Measurements from ENCODE around the gene EXOC7.
A peak's percentile ranks its signal among the peaks of the same experiment; 100 is the strongest.

The EXOC7 gene, protein sequence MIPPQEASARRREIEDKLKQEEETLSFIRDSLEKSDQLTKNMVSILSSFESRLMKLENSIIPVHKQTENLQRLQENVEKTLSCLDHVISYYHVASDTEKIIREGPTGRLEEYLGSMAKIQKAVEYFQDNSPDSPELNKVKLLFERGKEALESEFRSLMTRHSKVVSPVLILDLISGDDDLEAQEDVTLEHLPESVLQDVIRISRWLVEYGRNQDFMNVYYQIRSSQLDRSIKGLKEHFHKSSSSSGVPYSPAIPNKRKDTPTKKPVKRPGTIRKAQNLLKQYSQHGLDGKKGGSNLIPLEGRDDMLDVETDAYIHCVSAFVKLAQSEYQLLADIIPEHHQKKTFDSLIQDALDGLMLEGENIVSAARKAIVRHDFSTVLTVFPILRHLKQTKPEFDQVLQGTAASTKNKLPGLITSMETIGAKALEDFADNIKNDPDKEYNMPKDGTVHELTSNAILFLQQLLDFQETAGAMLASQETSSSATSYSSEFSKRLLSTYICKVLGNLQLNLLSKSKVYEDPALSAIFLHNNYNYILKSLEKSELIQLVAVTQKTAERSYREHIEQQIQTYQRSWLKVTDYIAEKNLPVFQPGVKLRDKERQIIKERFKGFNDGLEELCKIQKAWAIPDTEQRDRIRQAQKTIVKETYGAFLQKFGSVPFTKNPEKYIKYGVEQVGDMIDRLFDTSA

DNA sequence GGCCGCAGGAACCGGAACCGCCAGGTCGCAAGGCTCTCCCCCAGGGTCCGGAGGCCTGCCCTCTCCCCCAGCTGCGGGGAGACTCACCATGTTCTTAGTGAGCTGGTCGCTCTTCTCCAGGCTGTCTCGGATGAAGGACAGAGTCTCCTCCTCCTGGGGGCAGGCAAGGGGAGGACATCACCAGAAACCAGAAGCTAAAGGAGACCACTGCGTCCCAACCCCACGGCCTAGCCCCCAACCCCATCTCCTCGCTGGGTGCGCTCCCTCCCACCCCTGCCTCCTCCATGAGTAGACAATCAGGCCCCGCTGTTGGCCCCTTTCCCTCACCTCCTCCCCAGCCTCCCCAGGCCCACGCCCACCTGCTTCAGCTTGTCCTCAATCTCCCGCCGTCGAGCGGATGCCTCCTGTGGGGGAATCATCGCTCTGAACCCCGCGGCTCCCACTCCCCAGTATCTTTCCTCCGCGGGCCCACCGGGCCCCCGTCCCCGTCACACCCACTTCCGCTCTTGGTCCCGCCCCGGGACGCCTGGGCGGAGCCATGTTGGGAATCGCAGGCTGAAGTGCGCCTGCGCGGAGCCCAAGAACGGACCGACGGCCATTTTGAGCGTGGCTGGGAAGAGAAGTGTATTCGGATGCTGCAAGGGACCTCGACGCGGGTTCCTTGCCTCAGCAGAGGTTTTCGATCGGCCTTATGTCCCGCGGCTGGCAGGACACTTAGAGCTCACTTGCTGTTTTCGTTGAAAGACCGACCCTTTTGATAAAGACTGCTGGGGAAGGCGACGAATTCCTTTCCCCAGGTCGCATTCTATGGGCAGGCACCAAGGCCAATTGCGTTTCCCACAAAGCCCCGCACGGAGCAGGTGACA lies at the start of gene EXOC7:
EXOC7 (minus strand) TSS at position 514 of the 866 bp plus-strand sequence; CDS start at position 419, 95 bp downstream.
- DNase-seq (ENCODE audit: low spot score) = peak; percentile 93

DNA sequence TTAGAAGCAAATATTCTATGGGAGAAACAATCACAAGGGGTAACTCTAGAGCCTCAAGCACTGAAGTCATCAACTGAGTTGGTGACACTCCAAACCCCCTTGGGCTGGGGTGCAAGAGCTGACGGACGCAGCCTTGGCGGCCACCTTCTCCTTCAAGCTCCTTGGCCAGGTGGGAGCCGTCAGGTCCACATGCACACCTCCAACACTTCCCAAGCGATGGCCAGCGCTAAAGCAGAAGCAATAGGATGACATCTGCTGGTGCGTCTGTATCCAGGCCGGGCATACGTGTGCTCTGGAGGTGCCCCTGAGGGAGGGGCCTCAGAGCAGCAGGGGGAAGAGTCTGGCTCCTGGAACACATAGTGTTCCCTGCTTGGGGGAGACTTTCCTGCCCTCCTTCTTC lies 49.6 kb upstream of the EXOC7 start:
- no peak for DNase-seq (ENCODE audit: low spot score)

DNA sequence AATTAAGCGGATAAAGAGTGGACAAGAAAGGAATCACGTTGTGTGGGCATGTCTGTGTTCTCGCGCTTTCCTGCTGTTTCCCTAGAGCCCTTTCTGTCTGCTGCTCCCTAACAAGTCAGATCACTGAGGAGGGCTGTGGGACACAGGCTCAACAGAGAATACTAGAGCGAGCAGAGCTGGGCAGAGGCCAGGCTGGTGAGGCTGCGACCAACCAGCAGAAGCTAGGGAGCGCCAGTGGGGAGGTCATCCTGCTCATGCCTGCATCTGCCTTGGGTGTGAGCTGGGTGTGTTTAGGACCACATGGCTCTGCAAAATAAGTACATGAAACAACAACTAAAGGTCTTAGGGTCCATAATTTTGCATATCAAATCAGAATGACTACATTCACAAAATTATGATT lies 49.0 kb upstream of the EXOC7 start:
- no peak for DNase-seq (ENCODE audit: low spot score)

DNA sequence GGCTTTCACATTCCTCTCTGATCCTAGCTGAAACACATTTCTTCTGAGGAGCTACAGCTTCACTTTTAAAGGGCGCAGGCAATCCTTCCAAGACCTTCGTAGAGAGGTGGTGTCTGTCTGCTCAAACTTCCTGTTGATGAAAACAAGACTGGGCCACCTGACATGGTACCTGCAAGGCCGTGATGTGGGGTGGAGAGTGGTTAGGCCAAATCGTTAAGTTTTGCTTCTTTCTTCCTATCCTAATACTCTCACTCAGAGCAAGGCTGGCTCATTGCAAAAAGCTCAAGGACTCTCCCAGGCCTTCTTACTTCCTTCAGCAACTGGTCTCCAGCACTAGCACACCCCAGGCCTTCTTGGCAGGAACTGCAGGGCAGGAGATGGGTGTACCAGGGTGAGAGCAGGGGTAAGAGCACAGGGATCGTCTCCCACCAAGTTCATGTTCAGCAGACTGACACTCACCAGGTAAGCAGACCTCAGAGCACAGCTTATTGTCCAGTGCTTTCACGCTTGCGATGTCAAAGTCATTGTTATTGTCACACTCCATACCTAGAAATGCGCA lies 48.4 kb upstream of the EXOC7 start:
- DNase-seq (ENCODE audit: low spot score) = no peak

DNA sequence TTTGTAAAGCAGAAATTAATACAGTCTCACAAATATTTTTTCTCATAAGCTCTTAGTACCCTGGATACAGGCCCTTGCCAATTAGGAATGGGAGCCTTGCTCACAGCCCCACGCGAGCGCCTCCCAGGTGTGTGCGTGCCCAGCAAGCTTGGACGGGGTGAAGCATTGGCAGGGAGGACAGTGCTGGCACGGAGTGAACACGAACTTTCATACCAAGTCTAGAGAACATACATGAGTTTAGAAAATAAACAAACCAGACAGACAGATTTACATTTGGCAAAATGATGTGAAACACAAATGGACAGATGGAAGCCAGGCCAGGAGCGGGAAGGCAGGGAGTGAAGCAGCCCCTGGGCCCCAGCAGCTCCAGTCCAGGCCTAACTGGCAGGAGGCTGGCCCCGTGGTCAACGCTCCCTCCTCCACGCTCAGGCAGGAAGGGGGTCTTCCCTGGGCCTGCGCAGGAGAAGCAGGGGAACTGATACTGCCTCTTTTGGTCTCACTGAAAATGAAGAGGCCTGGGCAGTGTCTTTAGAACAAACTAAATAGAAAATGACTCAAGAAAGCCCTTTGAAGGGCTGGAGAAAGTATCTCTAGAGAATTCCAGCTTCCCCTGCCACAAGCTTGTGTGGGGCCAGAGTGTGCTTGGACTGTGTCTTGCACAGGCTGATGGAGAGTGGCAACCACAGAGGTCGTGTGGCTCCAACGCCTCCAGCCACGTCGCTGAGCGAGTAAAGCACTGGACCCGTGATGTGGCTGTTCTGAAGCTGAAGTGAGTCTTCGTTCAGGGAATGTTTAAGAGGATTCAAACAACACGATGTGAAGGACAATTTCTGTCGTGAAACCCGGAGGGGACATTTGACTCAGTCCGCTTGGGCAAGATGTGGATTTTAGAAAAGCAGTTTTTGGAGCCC lies 47.4 kb upstream of the EXOC7 start:
- no peak for DNase-seq (ENCODE audit: low spot score)

DNA sequence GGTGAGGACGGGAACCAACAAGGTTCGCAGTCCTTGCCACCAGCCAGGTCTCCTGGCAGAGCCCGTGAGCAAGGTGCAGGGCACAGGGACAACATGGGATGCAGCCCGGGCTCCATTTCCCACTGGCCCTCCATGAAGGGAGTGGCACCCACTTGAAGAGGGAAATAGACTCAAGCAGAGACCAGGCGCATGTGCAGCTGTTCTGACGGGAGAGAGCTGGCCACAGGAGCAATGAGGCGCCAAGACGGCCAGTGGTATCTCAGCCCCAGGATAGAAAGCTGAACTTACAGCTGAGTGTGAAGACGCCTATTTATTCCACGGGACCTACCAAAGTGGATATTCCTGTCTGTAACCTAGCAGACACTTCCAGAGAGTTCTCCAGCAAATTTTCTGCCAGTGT lies 45.6 kb upstream of the EXOC7 start:
- DNase-seq (ENCODE audit: low spot score) = no peak

DNA sequence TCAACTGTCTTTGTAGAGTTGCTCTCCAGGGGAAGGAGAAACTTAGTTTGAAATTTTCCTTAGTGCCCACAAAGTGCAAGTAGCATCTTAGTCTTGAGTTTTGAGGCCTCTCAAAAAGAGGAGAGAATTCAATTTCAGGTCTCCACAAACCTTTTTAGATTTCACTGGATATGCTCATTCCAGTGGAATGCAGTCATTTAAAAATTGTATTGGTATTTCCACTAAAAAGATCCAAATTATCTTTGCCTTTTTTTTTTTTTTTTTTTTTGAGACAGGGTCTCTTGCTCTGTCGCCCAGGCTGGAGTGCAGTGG lies 44.4 kb upstream of the EXOC7 start:
- DNase-seq (ENCODE audit: low spot score) = no peak

DNA sequence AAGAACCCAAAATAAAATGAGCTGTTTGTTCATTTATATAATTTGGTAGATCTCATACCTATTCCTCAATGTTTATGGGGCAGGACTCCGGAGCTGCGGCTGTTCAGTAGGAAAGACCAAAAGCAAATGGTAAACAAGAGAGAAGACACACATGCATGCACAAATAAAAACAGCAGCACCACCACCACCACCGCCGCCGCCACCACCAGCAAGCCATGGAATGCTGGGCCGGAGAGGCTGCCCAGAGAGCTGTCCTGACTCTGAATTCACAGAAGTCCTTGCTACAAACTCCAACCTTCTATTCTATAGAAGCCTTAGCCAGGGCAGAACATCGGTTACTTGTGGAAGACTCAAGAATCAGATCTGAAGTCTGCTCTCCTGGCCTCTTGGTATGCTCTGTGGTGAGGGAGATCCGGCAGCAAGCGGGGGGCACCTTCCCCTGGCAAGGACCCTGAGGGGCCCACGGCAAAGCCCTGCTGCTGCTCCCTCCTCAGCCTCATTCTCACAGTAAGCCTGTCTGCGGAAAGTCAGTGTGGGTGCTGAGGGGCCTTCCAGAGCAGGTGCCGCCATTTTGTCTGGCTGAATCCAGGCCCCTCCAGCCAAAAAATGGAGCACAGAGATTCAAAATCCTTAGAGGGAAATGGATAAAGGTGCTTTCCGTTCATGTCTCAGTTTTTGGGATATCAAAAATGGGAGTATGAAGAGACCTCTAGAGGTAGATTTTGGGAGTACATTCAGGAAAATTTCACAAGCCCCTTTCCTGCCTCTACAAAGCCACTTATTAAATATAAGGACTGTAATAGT lies 43.8 kb upstream of the EXOC7 start:
- peak; percentile 65 for DNase-seq (ENCODE audit: low spot score)

DNA sequence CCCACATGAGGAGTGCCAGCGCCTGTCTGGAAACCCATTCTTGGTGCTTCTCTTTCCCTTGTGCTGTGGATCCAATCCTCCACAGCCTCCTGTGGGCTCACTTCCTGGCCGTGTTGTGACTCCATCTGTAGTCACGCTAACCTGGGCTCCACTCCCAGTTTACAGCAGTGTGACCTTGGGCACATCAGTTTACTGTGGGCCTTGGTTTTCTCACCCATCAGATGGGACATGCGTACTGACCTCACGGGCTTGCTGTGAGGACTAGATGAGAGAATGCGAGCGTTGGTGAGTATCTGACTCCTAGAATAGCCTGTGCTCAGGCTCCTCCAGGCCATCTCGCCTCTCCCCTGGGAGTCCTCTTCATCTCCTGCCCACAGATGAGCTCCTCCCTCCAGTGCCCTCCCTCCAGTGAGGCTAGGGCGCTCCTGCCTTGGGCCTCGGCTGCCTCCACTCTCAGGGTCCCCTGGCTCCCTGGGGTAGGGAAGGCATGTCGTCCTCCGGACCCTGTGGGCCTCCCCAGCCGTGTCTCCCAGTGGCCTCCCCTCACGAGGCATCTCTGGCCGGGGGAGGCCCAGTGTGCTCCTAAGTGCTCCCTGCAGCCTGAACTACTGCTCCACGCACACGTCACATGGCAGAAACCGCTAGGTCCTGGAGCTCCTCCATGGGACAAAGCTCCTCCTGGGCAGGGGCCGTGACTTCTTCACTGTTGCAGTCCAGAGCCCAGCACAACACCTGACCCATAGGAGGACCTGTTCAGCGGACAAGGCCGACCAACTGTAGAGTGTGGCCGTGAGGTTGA lies 42.7 kb upstream of the EXOC7 start:
- no peak for DNase-seq (ENCODE audit: low spot score)

DNA sequence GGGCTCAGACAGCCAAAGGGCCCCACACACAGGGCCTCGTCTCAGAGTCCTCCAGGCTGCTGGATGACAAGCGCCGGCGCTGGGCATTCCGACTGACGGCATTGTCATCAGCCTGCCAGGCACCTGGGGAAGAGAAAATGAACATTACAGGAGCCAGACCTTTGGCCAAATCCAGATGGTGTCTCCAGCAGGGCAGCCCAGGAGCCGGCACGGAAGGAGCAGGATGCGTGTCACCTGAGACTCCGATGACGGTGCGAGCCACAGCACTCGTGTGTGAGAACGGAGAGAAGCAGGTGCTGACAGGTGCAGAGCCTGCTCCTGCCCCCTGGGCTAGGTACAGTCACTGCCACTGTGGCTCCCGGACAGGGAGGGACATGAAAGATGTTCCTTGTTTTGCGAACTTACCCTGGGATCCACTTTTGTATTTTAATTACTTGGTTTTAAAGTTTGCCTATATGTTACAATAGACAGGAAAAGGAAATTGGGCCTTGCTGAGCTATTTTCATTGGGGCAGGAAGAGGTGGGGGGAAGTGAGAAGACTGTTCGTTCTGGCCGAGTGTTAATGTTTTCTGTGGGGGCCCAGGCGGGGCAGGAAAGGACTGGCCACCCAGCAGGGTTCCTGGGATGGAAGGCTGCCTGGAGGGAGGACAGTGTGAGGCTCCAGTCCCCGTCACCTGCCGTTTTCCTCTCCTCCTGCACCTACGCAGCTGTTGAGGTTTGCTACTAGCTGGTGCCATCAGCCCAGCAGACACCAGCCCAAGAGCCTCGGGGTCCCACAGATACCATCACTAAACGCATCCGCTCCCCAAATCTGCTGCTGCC lies 41.9 kb upstream of the EXOC7 start:
- DNase-seq (ENCODE audit: low spot score) = no peak

DNA sequence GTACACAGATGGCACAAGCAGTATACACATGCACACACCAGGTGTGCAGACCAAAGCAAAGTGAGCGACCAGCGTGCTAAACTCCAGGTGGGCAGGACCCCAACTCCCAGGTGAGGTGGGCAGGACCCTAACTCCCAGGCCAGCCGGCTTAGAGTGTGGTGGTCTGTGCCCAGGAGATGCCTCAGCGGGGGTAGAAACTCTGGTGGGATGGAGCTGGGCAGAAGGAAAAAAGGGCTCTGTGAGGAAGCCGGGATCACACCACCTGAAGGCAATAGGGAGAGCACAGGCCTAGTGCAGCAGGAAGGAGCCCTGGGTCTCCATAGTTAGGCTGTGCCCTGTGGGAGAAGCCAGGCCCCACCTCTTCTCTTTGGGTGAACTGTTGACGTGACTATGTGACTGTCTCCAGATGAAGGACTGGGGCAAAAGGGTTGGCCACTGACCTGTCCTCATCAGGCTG lies 39.0 kb upstream of the EXOC7 start:
- DNase-seq (ENCODE audit: low spot score) = no peak

DNA sequence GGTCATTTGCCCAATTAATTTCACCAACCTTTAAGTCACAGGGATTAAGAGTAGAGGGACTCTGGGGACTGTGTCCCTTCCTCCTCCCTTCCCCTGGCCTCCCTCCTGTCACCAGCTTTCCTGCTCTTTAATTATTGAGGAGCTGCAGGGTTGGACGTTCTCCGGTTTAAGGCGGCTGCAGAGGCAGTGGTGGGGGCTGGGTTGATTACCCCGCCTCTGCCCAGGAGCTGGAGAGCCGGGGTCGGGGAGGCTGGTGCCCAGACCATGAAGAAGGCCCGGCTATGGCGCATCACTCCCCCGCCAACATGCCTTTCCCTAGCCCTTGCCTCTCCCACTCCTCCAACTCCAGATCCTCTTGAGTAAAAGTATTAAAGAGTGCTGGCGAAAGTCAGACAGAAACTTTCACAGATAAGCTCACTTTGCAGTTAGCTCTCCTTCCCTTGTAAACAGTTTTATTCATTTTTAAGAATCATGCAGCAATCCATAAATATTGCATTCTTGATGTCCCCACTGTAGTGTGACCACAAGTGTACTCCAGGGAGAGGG lies 38.5 kb upstream of the EXOC7 start:
- DNase-seq (ENCODE audit: low spot score) = no peak

DNA sequence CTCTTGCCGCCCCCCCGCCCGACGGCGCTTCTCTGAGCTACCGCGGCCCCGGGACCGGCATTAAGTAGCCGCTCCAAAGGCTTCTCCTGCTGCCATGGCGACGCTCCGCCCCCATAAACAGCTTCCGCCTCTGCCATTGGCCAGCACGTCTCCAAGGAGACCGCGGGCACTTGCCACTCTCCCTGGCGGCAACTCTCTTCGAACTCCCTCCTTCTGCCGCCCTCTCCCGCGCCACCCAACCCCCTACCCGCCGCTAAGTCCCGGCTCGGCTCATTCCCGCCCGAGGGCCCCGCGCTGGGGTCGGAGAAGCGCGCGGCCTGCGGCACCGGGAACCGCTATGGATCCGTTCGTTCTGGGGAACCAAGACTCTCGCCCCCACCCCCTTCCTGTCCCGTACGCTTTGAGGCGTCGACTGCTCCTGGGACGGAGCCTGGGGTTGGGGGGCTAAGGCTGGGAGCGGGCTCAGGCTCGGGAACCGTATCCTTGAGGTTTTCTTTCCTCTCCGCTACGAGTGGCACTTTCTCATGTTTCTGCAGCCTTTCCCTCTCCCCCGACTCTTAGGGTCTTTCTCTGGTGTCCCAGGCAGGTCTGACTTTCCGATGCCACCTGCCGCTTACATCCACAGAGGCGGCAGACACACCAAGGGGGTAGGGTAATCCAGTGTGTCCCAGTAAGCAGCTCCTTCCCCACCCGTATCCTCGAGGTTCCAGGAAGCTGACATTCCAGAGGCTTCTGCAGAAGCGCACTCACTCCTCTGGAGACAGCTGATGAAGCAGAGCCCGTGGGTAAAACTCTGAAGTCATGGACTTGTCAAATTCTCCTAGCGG lies 37.8 kb upstream of the EXOC7 start, which contains the start of gene FOXJ1:
FOXJ1 (minus strand) TSS at position 34 of the 827 bp plus-strand sequence. CDS start 850 bp downstream, outside the sequence.
- peak; percentile 91 for DNase-seq (ENCODE audit: low spot score)

DNA sequence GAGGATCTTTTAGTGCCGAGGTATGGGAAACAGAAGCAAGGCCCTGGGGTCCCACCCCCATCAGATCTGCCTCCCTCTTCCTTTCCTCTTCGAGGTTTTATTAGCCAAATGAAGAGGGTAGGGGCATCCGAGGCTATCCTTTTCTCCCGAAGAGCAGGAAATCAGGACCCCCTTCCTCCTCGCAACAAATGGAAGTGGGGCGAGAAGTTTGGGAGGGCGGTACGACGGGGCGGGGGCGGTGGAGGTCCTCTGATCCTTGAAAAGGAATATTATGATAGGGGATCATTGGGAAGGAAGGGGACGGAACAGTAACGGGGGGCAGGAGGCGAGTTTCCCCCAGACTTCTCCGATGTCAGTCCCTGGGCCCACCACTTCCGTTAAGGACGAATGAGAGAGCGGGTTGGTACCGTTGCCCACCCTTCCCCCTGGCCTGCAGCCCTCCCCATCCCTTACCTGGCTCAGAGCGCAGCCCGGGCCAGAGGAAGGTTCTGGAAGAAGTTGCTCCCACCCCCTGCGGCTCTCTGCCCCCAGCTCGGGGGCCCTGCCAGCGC lies 37.1 kb upstream of the EXOC7 start:
- no peak for DNase-seq (ENCODE audit: low spot score)

DNA sequence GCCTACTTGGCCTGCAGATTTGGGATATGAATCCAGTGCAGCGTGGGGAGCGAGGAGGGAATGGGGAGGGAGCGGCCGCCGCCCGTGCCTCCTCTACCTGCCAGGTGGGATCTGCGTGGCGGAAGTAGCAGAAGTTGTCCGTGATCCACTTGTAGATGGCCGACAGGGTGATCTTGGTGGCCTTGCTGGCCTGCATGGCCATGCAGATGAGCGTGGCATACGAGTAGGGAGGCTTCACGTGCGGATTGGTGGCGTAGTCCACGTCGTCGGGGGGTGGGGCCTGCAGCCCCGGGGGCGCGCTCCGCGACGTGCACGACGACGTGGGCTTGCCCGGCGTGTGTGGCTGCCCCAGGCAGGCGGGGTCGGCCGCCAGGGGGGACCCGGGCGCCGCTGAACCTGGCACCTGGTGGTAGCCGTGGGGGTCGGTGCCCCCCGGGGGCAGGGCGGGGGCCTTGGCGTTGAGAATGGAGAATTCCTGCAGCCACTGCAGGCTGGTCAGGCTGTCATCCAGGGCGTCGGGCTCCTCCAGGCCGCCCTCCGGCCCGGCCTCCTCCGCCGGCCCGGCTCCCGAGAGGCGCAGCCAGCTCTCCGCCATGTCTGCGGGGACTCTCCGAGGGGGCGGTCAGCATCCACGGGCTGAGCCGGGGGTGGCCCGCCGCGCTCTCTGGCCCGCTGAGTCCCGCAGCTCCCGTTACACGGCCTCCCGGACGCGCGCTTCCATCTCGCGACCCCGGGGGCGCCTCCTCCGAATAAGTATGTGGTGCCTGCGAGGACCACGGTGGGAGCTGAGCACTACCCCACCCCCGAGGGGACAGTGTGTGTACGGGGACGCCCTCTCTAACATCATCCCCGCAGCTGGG lies 36.4 kb upstream of the EXOC7 start:
- DNase-seq (ENCODE audit: low spot score) = no peak

All from cerebellar cortex (tissue), 1 donor.